ENCODE results near the gene NELL2.

DNA sequence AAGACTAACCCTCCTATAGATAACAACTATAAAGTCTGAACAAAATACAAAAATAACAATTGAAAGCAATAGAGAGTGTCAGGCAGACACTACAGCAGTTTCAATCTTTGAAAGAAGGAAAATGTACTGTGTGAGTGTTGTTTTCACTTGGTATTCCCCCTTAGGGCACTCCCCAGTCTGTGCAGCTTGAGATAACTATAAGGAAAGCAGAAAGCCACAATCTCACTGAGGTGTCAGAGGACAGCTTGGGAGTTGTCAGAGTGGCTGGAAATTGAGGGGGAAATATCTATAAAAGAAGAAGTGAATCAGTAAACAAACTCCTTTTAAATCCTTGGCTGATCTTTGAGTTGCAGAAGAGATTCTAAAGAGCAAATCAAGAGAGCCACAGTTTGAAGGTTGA, 364.8 kb downstream of the NELL2 start:
- TF ChIP-seq, protein P1, sequence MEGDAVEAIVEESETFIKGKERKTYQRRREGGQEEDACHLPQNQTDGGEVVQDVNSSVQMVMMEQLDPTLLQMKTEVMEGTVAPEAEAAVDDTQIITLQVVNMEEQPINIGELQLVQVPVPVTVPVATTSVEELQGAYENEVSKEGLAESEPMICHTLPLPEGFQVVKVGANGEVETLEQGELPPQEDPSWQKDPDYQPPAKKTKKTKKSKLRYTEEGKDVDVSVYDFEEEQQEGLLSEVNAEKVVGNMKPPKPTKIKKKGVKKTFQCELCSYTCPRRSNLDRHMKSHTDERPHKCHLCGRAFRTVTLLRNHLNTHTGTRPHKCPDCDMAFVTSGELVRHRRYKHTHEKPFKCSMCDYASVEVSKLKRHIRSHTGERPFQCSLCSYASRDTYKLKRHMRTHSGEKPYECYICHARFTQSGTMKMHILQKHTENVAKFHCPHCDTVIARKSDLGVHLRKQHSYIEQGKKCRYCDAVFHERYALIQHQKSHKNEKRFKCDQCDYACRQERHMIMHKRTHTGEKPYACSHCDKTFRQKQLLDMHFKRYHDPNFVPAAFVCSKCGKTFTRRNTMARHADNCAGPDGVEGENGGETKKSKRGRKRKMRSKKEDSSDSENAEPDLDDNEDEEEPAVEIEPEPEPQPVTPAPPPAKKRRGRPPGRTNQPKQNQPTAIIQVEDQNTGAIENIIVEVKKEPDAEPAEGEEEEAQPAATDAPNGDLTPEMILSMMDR (IDR thresholded peaks at IDR 0.05), result no peak
- TF ChIP-seq POLR2A (IDR thresholded peaks at IDR 0.05) (no peak), EP300 (IDR thresholded peaks at IDR 0.05) (no peak)

All from upper lobe of left lung (tissue), 4 donors.